Activated CD4-positive, alpha-beta T cell treated with anti-CD3 and anti-CD28 coated beads, Interleukin-2, amount 50 U/mL, for 16 hours (primary cell): ENCODE results near the gene LHFPL3.

Experiments
- DNase-seq: peaks from one replicate; pipeline ENCODE4 v3.0.0-alpha.2; 2020

LHFPL3 gene

DNA sequence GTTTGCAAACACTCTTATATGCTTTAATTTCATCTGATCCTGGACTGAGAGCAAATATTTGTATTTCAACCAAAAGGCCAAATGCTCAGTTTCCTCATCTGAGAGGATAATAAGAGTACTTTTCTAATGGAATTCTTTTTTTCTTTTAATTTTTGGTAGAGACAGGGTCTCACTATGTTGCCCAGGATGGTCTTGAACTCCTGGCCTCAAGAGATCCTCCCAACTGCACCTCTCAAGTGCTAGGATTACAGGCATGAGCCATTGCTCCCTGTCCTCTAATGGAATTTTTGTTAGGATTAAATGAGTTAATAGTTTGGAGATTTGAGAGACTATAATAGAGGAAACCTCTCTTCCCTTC lies 617.2 kb downstream of the LHFPL3 start:
- no peak for DNase-seq

- DNase-seq = peak; percentile 33
Observed at GRCh38 chr7:104946338-104946737, 617.9 kb downstream of the LHFPL3 start.

DNA sequence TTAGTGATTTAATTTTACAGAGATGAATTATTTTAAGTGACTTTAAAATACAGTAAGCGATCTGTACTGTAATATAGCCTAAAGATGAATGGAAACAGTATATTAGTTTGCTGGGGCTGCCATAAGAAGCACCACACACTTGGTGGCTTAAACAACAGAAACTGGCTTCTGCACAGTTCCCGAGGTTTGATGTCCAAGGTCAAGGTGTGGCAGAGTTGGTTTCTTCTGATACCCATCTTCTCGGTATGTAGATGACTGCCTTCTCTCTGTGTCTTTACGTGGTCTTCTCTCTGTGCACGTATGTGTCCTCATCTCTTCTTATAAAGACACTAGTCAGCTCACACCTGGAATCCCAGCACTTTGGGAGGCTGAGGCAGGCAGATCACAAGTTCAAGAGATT lies 621.6 kb downstream of the LHFPL3 start:
- DNase-seq = no peak

GRCh38 chr7:104950754-104951153 lies 622.4 kb downstream of the LHFPL3 start:
- no peak for DNase-seq

- DNase-seq = no peak
Observed at GRCh38 chr7:104951546-104951945, 623.1 kb downstream of the LHFPL3 start.

- DNase-seq = no peak
Observed at GRCh38 chr7:104955276-104955675, 626.9 kb downstream of the LHFPL3 start.
